Measurements from ENCODE around the gene CCDC191. TPM values are rescaled to one million over a fixed set of nuclear protein-coding genes. Genes with fewer than 3 reads are reported as not detected.

Gene CCDC191
- polyA plus RNA-seq, 2 donors, result 1.0 to 2.9 TPM

DNA sequence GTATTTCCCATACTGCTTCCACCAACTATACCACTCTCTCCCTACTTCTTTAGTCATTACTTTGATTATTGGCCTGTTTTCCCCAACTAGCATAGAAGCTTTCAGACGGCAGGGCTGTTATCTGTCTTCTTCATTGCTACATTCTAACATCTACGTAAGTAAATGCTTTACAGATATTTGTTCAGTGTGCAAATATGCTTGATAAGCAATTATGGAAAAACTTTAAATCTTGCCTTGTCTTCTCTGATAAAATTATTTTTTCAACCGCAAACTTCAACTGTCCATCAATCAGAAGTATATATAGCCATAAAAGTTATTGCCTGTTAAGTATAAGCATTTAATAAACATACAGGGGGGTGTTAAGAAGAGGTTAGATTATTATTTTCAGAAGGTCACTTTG is 72.8 kb downstream of the CCDC191 start:
- Histone ChIP-seq H3K36me3 (ENCODE audit: control insufficient read depth in 2 of 2, insufficient read depth in 2 of 2, low read length in 1 of 2) (no peaks in the 10 kb centered on the region), H3K9me3 (ENCODE audit: control insufficient read depth in 2 of 2, insufficient read depth in 1 of 2, low read depth in 1 of 2, low read length in 1 of 2) (no peaks in the 10 kb centered on the region), H3K27ac (ENCODE audit: low read depth in 2 of 2, low read length in 1 of 2) (no peak overlapping the region), H3K4me3 (ENCODE audit: low read depth in 1 of 2, low read length in 2 of 2) (no peak overlapping the region), H3K4me1 (ENCODE audit: control insufficient read depth in 2 of 2, insufficient read depth in 2 of 2, low read length in 1 of 2) (no peaks in the 10 kb centered on the region), H3K27me3 (ENCODE audit: control insufficient read depth in 1 of 2, insufficient read depth in 2 of 2, low read length in 2 of 2) (no peaks in the 10 kb centered on the region)
- 87 to 95% methylated on average over 3 of the region's 3 CpGs for WGBS, 2 donors

- Histone ChIP-seq H3K36me3 (ENCODE audit: control insufficient read depth in 2 of 2, insufficient read depth in 2 of 2, low read length in 1 of 2) (peaks cover 0 to 3% of the 10 kb centered on the region in 2 donors), H3K27ac (ENCODE audit: low read depth in 2 of 2, low read length in 1 of 2) (no peak overlapping the region)
Observed at GRCh38 chr3:113981803-113982202, 74.5 kb downstream of the CCDC191 start.

DNA sequence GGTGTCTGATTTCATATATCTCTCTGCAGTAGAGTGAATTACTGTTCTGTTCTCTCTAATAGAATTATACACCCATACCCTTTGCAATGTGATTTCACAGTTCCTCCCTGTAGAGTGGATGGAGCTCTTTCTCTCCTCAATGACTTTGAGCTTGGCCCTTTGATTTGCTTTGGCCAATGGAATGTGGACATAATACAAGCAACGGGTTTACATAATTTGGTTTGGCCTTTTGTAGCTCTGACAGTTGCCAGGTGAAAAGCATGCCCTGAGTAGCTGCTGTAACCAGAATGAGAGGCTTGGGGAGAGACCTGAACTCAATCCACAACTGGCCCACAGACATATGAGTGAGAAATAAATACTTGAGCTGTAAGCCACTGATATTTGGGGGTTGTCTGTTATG is 76.4 kb downstream of the CCDC191 start:
- Histone ChIP-seq H3K9me3 (ENCODE audit: control insufficient read depth in 2 of 2, insufficient read depth in 1 of 2, low read depth in 1 of 2, low read length in 1 of 2) (no peaks in the 10 kb centered on the region), H3K27ac (ENCODE audit: low read depth in 2 of 2, low read length in 1 of 2) (no peak overlapping the region), H3K4me3 (ENCODE audit: low read depth in 1 of 2, low read length in 2 of 2) (no peak overlapping the region), H3K4me1 (ENCODE audit: control insufficient read depth in 2 of 2, insufficient read depth in 2 of 2, low read length in 1 of 2) (no peaks in the 10 kb centered on the region), H3K27me3 (ENCODE audit: control insufficient read depth in 1 of 2, insufficient read depth in 2 of 2, low read length in 2 of 2) (no peaks in the 10 kb centered on the region), H3K36me3 (ENCODE audit: control insufficient read depth in 2 of 2, insufficient read depth in 2 of 2, low read length in 1 of 2) (peaks cover 0 to 3% of the 10 kb centered on the region in 2 donors)
- 73 to 88% methylated on average over 1 of the region's 1 CpG for whole genome bisulfite sequencing, 2 donors

More at GRCh38 chr3:113981803-113982202, 74.5 kb downstream of the CCDC191 start:
- no peaks in the 10 kb centered on the region for H3K27me3 ChIP-seq (ENCODE audit: control insufficient read depth in 1 of 2, insufficient read depth in 2 of 2, low read length in 2 of 2)
- no peaks in the 10 kb centered on the region for H3K4me1 ChIP-seq (ENCODE audit: control insufficient read depth in 2 of 2, insufficient read depth in 2 of 2, low read length in 1 of 2)
- H3K4me3 ChIP-seq (ENCODE audit: low read depth in 1 of 2, low read length in 2 of 2), result no peak overlapping the region
- H3K9me3 ChIP-seq (ENCODE audit: control insufficient read depth in 2 of 2, insufficient read depth in 1 of 2, low read depth in 1 of 2, low read length in 1 of 2), result no peaks in the 10 kb centered on the region

DNA sequence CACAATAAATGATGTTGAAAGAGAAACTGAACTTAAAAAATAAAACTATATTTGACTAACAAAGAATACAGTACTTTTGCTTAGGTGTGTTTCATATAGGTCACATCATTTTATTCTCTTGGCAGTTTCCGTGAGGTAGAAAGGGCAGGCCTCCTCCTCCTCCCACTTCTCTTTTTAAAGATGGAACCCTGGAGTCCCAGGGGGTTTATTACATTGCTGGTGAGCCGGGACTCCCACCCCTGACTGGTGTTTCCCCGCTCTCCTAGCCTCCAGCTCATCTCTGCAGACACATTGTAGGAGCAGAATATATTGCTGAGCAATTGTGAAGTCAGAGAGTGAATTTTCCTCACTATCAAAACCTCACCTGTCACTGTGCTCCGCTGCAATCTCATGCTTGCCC is 78.5 kb downstream of the CCDC191 start:
- Histone ChIP-seq H3K27me3 (ENCODE audit: control insufficient read depth in 1 of 2, insufficient read depth in 2 of 2, low read length in 2 of 2) (no peaks in the 10 kb centered on the region), H3K4me3 (ENCODE audit: low read depth in 1 of 2, low read length in 2 of 2) (no peak overlapping the region), H3K4me1 (ENCODE audit: control insufficient read depth in 2 of 2, insufficient read depth in 2 of 2, low read length in 1 of 2) (no peaks in the 10 kb centered on the region), H3K27ac (ENCODE audit: low read depth in 2 of 2, low read length in 1 of 2) (no peak overlapping the region), H3K9me3 (ENCODE audit: control insufficient read depth in 2 of 2, insufficient read depth in 1 of 2, low read depth in 1 of 2, low read length in 1 of 2) (no peaks in the 10 kb centered on the region), H3K36me3 (ENCODE audit: control insufficient read depth in 2 of 2, insufficient read depth in 2 of 2, low read length in 1 of 2) (peaks cover 0 to 3% of the 10 kb centered on the region in 2 donors)
- 92 to 96% methylated on average over 4 of the region's 4 CpGs for WGBS, 2 donors

DNA sequence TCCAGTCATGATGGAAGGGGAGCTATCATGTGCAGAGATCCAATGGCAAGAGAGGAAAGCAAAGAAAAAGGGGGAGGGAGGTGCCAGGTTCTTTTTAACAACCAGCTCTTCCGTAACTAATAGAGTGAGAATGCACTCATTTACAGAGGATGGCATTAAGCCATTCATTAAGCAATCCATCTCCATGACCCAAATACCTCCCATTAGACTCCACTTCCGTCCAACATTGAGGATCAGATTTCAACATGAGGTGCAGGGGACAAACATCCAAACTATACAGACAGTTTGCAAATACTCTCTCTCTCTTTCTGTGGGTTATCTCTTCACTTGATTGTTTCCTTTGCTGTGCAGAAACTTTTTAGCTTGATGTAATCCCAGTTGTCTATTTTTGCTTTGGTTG is 87.3 kb downstream of the CCDC191 start:
- Histone ChIP-seq H3K27ac (ENCODE audit: low read depth in 2 of 2, low read length in 1 of 2) (no peak overlapping the region), H3K4me1 (ENCODE audit: control insufficient read depth in 2 of 2, insufficient read depth in 2 of 2, low read length in 1 of 2) (no peaks in the 10 kb centered on the region), H3K27me3 (ENCODE audit: control insufficient read depth in 1 of 2, insufficient read depth in 2 of 2, low read length in 2 of 2) (no peaks in the 10 kb centered on the region), H3K36me3 (ENCODE audit: control insufficient read depth in 2 of 2, insufficient read depth in 2 of 2, low read length in 1 of 2) (no peaks in the 10 kb centered on the region), H3K9me3 (ENCODE audit: control insufficient read depth in 2 of 2, insufficient read depth in 1 of 2, low read depth in 1 of 2, low read length in 1 of 2) (no peaks in the 10 kb centered on the region), H3K4me3 (ENCODE audit: low read depth in 1 of 2, low read length in 2 of 2) (no peak overlapping the region)
- 63 to 69% methylated on average over 2 of the region's 2 CpGs for WGBS, 2 donors

DNA sequence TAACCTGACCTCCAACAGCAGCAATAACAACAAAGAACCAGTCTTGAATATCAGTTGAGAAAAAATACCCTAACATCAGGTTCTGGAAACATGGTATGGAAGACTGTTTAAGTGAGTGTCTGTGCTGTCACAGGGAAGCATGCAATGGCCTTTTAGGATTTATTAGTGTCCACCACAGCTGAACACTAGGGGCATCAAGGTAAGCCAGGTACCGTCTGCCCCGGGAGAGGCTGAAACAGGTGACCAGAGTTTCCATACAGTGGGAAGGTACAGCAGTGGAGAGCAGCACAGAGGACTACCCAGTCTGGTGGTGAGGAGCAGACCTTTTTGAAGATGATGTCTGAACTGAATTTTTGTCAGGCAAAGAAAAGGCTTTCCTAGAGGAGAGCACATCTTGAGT is 90.2 kb downstream of the CCDC191 start:
- H3K4me3 ChIP-seq (ENCODE audit: low read depth in 1 of 2, low read length in 2 of 2), result no peak overlapping the region
- H3K27ac ChIP-seq (ENCODE audit: low read depth in 2 of 2, low read length in 1 of 2), result no peak overlapping the region
- H3K27me3 ChIP-seq (ENCODE audit: control insufficient read depth in 1 of 2, insufficient read depth in 2 of 2, low read length in 2 of 2), result no peaks in the 10 kb centered on the region
- H3K9me3 ChIP-seq (ENCODE audit: control insufficient read depth in 2 of 2, insufficient read depth in 1 of 2, low read depth in 1 of 2, low read length in 1 of 2), result no peaks in the 10 kb centered on the region
- H3K36me3 ChIP-seq (ENCODE audit: control insufficient read depth in 2 of 2, insufficient read depth in 2 of 2, low read length in 1 of 2), result no peaks in the 10 kb centered on the region
- H3K4me1 ChIP-seq (ENCODE audit: control insufficient read depth in 2 of 2, insufficient read depth in 2 of 2, low read length in 1 of 2), result no peaks in the 10 kb centered on the region
- WGBS, 2 donors, result 74 to 83% methylated on average over 2 of the region's 2 CpGs

GRCh38 chr3:113963879-113964278 is 92.4 kb downstream of the CCDC191 start:
- Histone ChIP-seq H3K27ac (ENCODE audit: low read depth in 2 of 2, low read length in 1 of 2) (no peak overlapping the region), H3K4me3 (ENCODE audit: low read depth in 1 of 2, low read length in 2 of 2) (no peak overlapping the region), H3K36me3 (ENCODE audit: control insufficient read depth in 2 of 2, insufficient read depth in 2 of 2, low read length in 1 of 2) (no peaks in the 10 kb centered on the region), H3K4me1 (ENCODE audit: control insufficient read depth in 2 of 2, insufficient read depth in 2 of 2, low read length in 1 of 2) (no peaks in the 10 kb centered on the region), H3K9me3 (ENCODE audit: control insufficient read depth in 2 of 2, insufficient read depth in 1 of 2, low read depth in 1 of 2, low read length in 1 of 2) (no peaks in the 10 kb centered on the region), H3K27me3 (ENCODE audit: control insufficient read depth in 1 of 2, insufficient read depth in 2 of 2, low read length in 2 of 2) (no peaks in the 10 kb centered on the region)
- WGBS, 2 donors, result 81 to 92% methylated on average over 3 of the region's 3 CpGs

GRCh38 chr3:113954091-113954685 is 102.1 kb downstream of the CCDC191 start:
- no peaks in the 10 kb centered on the region for H3K27me3 ChIP-seq (ENCODE audit: control insufficient read depth in 1 of 2, insufficient read depth in 2 of 2, low read length in 2 of 2)

GRCh38 chr3:113953677-113954076 is 102.6 kb downstream of the CCDC191 start:
- Histone ChIP-seq H3K9me3 (ENCODE audit: control insufficient read depth in 2 of 2, insufficient read depth in 1 of 2, low read depth in 1 of 2, low read length in 1 of 2) (no peaks in the 10 kb centered on the region), H3K27me3 (ENCODE audit: control insufficient read depth in 1 of 2, insufficient read depth in 2 of 2, low read length in 2 of 2) (no peaks in the 10 kb centered on the region), H3K4me3 (ENCODE audit: low read depth in 1 of 2, low read length in 2 of 2) (no peak overlapping the region), H3K27ac (ENCODE audit: low read depth in 2 of 2, low read length in 1 of 2) (no peak overlapping the region), H3K4me1 (ENCODE audit: control insufficient read depth in 2 of 2, insufficient read depth in 2 of 2, low read length in 1 of 2) (no peaks in the 10 kb centered on the region), H3K36me3 (ENCODE audit: control insufficient read depth in 2 of 2, insufficient read depth in 2 of 2, low read length in 1 of 2) (peaks cover 0 to 2% of the 10 kb centered on the region in 2 donors)
- 41 to 58% methylated on average over 7 of the region's 7 CpGs for WGBS, 2 donors

More at GRCh38 chr3:113954091-113954685, 102.1 kb downstream of the CCDC191 start:
- H3K27ac ChIP-seq (ENCODE audit: low read depth in 2 of 2, low read length in 1 of 2), result no peak overlapping the region
- peaks cover 0 to 2% of the 10 kb centered on the region in 2 donors for H3K36me3 ChIP-seq (ENCODE audit: control insufficient read depth in 2 of 2, insufficient read depth in 2 of 2, low read length in 1 of 2)
- H3K4me1 ChIP-seq (ENCODE audit: control insufficient read depth in 2 of 2, insufficient read depth in 2 of 2, low read length in 1 of 2), result no peaks in the 10 kb centered on the region
- WGBS, 2 donors, result 46 to 55% methylated on average over 8 of the region's 8 CpGs
- no peak overlapping the region for H3K4me3 ChIP-seq (ENCODE audit: low read depth in 1 of 2, low read length in 2 of 2)
- H3K9me3 ChIP-seq (ENCODE audit: control insufficient read depth in 2 of 2, insufficient read depth in 1 of 2, low read depth in 1 of 2, low read length in 1 of 2), result no peaks in the 10 kb centered on the region

GRCh38 chr3:113952921-113953320 is 103.4 kb downstream of the CCDC191 start:
- H3K4me1 ChIP-seq (ENCODE audit: control insufficient read depth in 2 of 2, insufficient read depth in 2 of 2, low read length in 1 of 2), result no peaks in the 10 kb centered on the region
- H3K36me3 ChIP-seq (ENCODE audit: control insufficient read depth in 2 of 2, insufficient read depth in 2 of 2, low read length in 1 of 2), result no peaks in the 10 kb centered on the region
- no peaks in the 10 kb centered on the region for H3K9me3 ChIP-seq (ENCODE audit: control insufficient read depth in 2 of 2, insufficient read depth in 1 of 2, low read depth in 1 of 2, low read length in 1 of 2)
- no peaks in the 10 kb centered on the region for H3K27me3 ChIP-seq (ENCODE audit: control insufficient read depth in 1 of 2, insufficient read depth in 2 of 2, low read length in 2 of 2)
- no peak overlapping the region for H3K27ac ChIP-seq (ENCODE audit: low read depth in 2 of 2, low read length in 1 of 2)
- H3K4me3 ChIP-seq (ENCODE audit: low read depth in 1 of 2, low read length in 2 of 2), result no peak overlapping the region
